AG10803 (cell line): ENCODE measurements around the gene ADAMTS9.
A peak's percentile ranks its signal among the peaks of the same experiment; 100 is the strongest.
"Not testable (repeated sequence)": the region's sequence is repeated elsewhere in the genome, so short reads cannot be mapped to it uniquely, and the experiment has no call there.

Experiments used
- DNase-seq: peaks from one replicate; pipeline ENCODE4 v3.0.0; 2010; ENCODE audit warnings: low read depth
- H3K4me3 ChIP-seq: 2 replicates; pipeline ENCODE4 v1.5.1; 2011; ENCODE audit warnings: mild to moderate bottlenecking, low read length, control low read depth
- CTCF ChIP-seq: conservative IDR thresholded peaks from 2 replicates; pipeline ENCODE4 v1.5.1; 2011; ENCODE audit warnings: mild to moderate bottlenecking, low read length, control low read depth, inconsistent platforms

Gene ADAMTS9

GRCh38 chr3:64552966-64553365, 134.8 kb downstream of the ADAMTS9 start:
- no peak for TF ChIP-seq CTCF
- DNase-seq: no peak

GRCh38 chr3:64552160-64552559, 135.6 kb downstream of the ADAMTS9 start:
- TF ChIP-seq CTCF: no peak
- DNase-seq: no peak
- no peak overlapping the region for H3K4me3 ChIP-seq

More at GRCh38 chr3:64552966-64553365, 134.8 kb downstream of the ADAMTS9 start:
- no peak overlapping the region for H3K4me3 ChIP-seq

GRCh38 chr3:64551697-64552096, 136.1 kb downstream of the ADAMTS9 start:
- no peak for DNase-seq
- TF ChIP-seq CTCF: no peak

GRCh38 chr3:64550745-64551144, 137.1 kb downstream of the ADAMTS9 start:
- no peak overlapping the region for H3K4me3 ChIP-seq
- no peak for DNase-seq
- no peak for TF ChIP-seq CTCF

More at GRCh38 chr3:64551697-64552096, 136.1 kb downstream of the ADAMTS9 start:
- no peak overlapping the region for H3K4me3 ChIP-seq

GRCh38 chr3:64549869-64550268, 137.9 kb downstream of the ADAMTS9 start:
- H3K4me3 ChIP-seq: no peak overlapping the region
- TF ChIP-seq CTCF: no peak
- no peak for DNase-seq

GRCh38 chr3:64548200-64548889, 139.5 kb downstream of the ADAMTS9 start:
- TF ChIP-seq CTCF: no peak
- H3K4me3 ChIP-seq: no peak overlapping the region
- DNase-seq: peak; percentile 73

GRCh38 chr3:64546856-64547255, 140.9 kb downstream of the ADAMTS9 start:
- DNase-seq: no peak
- no peak overlapping the region for H3K4me3 ChIP-seq
- TF ChIP-seq CTCF: no peak

GRCh38 chr3:64545239-64545638, 142.6 kb downstream of the ADAMTS9 start:
- not testable (repeated sequence) for DNase-seq

More at GRCh38 chr3:64545239-64545638, 142.6 kb downstream of the ADAMTS9 start:
- not testable (repeated sequence) for H3K4me3 ChIP-seq
